Right lobe of liver (tissue), 4 donors: ENCODE data around the gene ACVR1.

ENCODE experiments used
- CTCF ChIP-seq, 4 donors: fragments of 200-600 bp in 3 of 4; fragments of 450-650 bp in 1 of 4; IDR thresholded peaks; one replicate each; pipeline versions ENCODE4 v1.5.1 to v1.8.0; 2016 to 2022; ENCODE audit warnings: antibody characterized with exemption in 4 of 4, mild to moderate bottlenecking in 2 of 4
- POLR2A ChIP-seq: fragments of 450-650 bp; IDR thresholded peaks from one replicate; pipeline ENCODE4 v1.6.1; 2017; ENCODE audit warnings: antibody characterized with exemption, mild to moderate bottlenecking
- donor health status: DM: no; HTN: no; CAD: no.
- donor health status: DM: no; HTN: no; CAD: no.
- donor health status: DM: no; HTN: yes; CAD: no.

DNA sequence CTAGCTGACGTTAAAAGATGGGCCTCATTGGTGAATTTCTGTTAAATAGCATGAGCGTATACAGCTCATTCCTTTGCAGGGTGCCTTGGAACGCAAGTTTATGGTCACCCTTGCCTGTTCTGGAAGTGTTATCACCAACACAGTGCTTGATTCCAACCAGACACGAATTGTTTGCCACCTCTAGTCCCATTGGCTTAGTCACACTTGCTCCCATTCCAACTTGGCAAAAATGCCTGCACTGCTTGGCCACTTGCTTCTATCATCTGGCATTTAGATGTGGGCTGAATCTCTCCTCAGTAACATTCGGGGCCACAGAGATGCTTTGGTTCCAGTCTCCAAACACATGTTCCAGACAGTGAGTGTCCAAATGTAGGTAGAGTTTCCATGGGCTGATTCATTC is 27.5 kb upstream of the ACVR1 start:
- TF ChIP-seq POLR2A = no peak
- no peak for TF ChIP-seq CTCF (IDR thresholded peaks at IDR 0.05)
